Effector memory CD8-positive, alpha-beta T cell (primary cell): ENCODE results near the gene PIP5K1B.

ENCODE experiments used
- ATAC-seq: fragments of 150-1000 bp; cut with Tn5 transposase; replicated peaks from 2 replicates; pipeline ENCODE4 v1.10.0; 2021; ENCODE audit warnings: mild to moderate bottlenecking, moderate library complexity
- DNase-seq, 3 experiments: peaks; one replicate each; pipeline ENCODE4 v3.0.0; 2021
- H3K27ac Mint-ChIP-seq, 2 donors: one replicate each; pipeline ENCODE4 v1.8.0; 2022; ENCODE audit warnings: mild to moderate bottlenecking in 2 of 2, mixed read lengths in 2 of 2, moderate library complexity in 2 of 2
- H3K27me3 Mint-ChIP-seq, 2 donors: one replicate each; pipeline ENCODE4 v1.8.0; 2022; ENCODE audit warnings: mixed read lengths in 2 of 2
- H3K36me3 Mint-ChIP-seq: one replicate; pipeline ENCODE4 v1.8.0; 2022; ENCODE audit warnings: mild to moderate bottlenecking, moderate library complexity, mixed read lengths; ENCODE audit not compliant: insufficient read depth
- H3K4me1 Mint-ChIP-seq, 2 donors: one replicate each; pipeline ENCODE4 v1.8.0; 2022; ENCODE audit warnings: low read depth in 2 of 2, mixed read lengths in 2 of 2
- H3K4me3 Mint-ChIP-seq, 2 donors: one replicate each; pipeline ENCODE4 v1.8.0; 2022; ENCODE audit warnings: mild to moderate bottlenecking in 2 of 2, mixed read lengths in 2 of 2, moderate library complexity in 2 of 2
- H3K9me3 Mint-ChIP-seq, 2 donors: one replicate each; pipeline ENCODE4 v1.8.0; 2022; ENCODE audit warnings: mixed read lengths in 2 of 2

PIP5K1B gene

GRCh38 chr9:68732405-68733020 is 27.5 kb downstream of the PIP5K1B start:
- DNase-seq (no peak), ATAC-seq (no peak)
- Mint-ChIP-seq H3K4me3 (no peak overlapping the region), H3K36me3 (no peaks in the 10 kb centered on the region), H3K4me1 (no peaks in the 10 kb centered on the region), H3K9me3 (no peaks in the 10 kb centered on the region), H3K27me3 (peaks cover 52 to 60% of the 10 kb centered on the region in 2 donors), H3K27ac (no peak overlapping the region)

- H3K9me3 Mint-ChIP-seq = no peaks in the 10 kb centered on the region
- no peak for DNase-seq
- ATAC-seq = no peak
- no peaks in the 10 kb centered on the region for H3K4me1 Mint-ChIP-seq
- H3K27me3 Mint-ChIP-seq = peaks cover 47 to 60% of the 10 kb centered on the region in 2 donors
- no peaks in the 10 kb centered on the region for H3K36me3 Mint-ChIP-seq
- no peak overlapping the region for H3K4me3 Mint-ChIP-seq
- H3K27ac Mint-ChIP-seq = no peak overlapping the region
Measured at GRCh38 chr9:68733021-68733405, 28.0 kb downstream of the PIP5K1B start.

- Mint-ChIP-seq H3K4me3 (no peak overlapping the region), H3K36me3 (no peaks in the 10 kb centered on the region), H3K4me1 (no peaks in the 10 kb centered on the region), H3K27ac (no peak overlapping the region), H3K27me3 (peaks cover 37 to 46% of the 10 kb centered on the region in 2 donors), H3K9me3 (no peaks in the 10 kb centered on the region)
- DNase-seq (no peak), ATAC-seq (no peak)
Measured at GRCh38 chr9:68738358-68738757, 33.3 kb downstream of the PIP5K1B start.

- no peaks in the 10 kb centered on the region for H3K4me1 Mint-ChIP-seq
- no peaks in the 10 kb centered on the region for H3K9me3 Mint-ChIP-seq
- DNase-seq = no peak
- no peak overlapping the region for H3K27ac Mint-ChIP-seq
- no peak overlapping the region for H3K4me3 Mint-ChIP-seq
- no peak for ATAC-seq
- H3K36me3 Mint-ChIP-seq = no peaks in the 10 kb centered on the region
- peaks cover 29 to 36% of the 10 kb centered on the region in 2 donors for H3K27me3 Mint-ChIP-seq
Measured at GRCh38 chr9:68739621-68740174, 34.7 kb downstream of the PIP5K1B start.

- H3K27ac Mint-ChIP-seq = no peak overlapping the region
- no peaks in the 10 kb centered on the region for H3K9me3 Mint-ChIP-seq
- H3K27me3 Mint-ChIP-seq = peaks cover 25 to 33% of the 10 kb centered on the region in 2 donors
- no peaks in the 10 kb centered on the region for H3K36me3 Mint-ChIP-seq
- no peak overlapping the region for H3K4me3 Mint-ChIP-seq
- ATAC-seq = no peak
- no peaks in the 10 kb centered on the region for H3K4me1 Mint-ChIP-seq
- no peak for DNase-seq
Measured at GRCh38 chr9:68740561-68740960, 35.5 kb downstream of the PIP5K1B start.

GRCh38 chr9:68741234-68741633 is 36.2 kb downstream of the PIP5K1B start:
- Mint-ChIP-seq H3K4me1 (no peaks in the 10 kb centered on the region), H3K9me3 (no peaks in the 10 kb centered on the region), H3K27me3 (peaks cover 18 to 27% of the 10 kb centered on the region in 2 donors), H3K27ac (no peak overlapping the region), H3K4me3 (no peak overlapping the region), H3K36me3 (no peaks in the 10 kb centered on the region)
- DNase-seq (no peak), ATAC-seq (no peak)

- ATAC-seq (no peak), DNase-seq (no peak)
- H3K27me3 Mint-ChIP-seq = peaks cover 12 to 26% of the 10 kb centered on the region in 2 donors
- H3K4me3 Mint-ChIP-seq = no peak overlapping the region
- H3K4me1 Mint-ChIP-seq = no peaks in the 10 kb centered on the region
- no peak overlapping the region for H3K27ac Mint-ChIP-seq
- no peaks in the 10 kb centered on the region for H3K36me3 Mint-ChIP-seq
- no peaks in the 10 kb centered on the region for H3K9me3 Mint-ChIP-seq
Measured at GRCh38 chr9:68741704-68742332, 36.8 kb downstream of the PIP5K1B start.

GRCh38 chr9:68742333-68742730 is 37.3 kb downstream of the PIP5K1B start:
- DNase-seq (no peak), ATAC-seq (no peak)
- no peaks in the 10 kb centered on the region for H3K36me3 Mint-ChIP-seq
- H3K27me3 Mint-ChIP-seq = peaks cover 9 to 23% of the 10 kb centered on the region in 2 donors
- H3K4me1 Mint-ChIP-seq = no peaks in the 10 kb centered on the region
- H3K27ac Mint-ChIP-seq = no peak overlapping the region
- no peak overlapping the region for H3K4me3 Mint-ChIP-seq
- no peaks in the 10 kb centered on the region for H3K9me3 Mint-ChIP-seq

- no peaks in the 10 kb centered on the region for H3K9me3 Mint-ChIP-seq
- no peaks in the 10 kb centered on the region for H3K4me1 Mint-ChIP-seq
- DNase-seq = no peak
- no peak for ATAC-seq
- no peak overlapping the region for H3K27ac Mint-ChIP-seq
- H3K27me3 Mint-ChIP-seq = peaks cover 7 to 23% of the 10 kb centered on the region in 2 donors
- H3K4me3 Mint-ChIP-seq = no peak overlapping the region
- H3K36me3 Mint-ChIP-seq = no peaks in the 10 kb centered on the region
Measured at GRCh38 chr9:68744426-68744825, 39.4 kb downstream of the PIP5K1B start.

- DNase-seq = no peak
- Mint-ChIP-seq H3K36me3 (no peaks in the 10 kb centered on the region), H3K27ac (no peak overlapping the region), H3K4me3 (no peak overlapping the region), H3K4me1 (no peaks in the 10 kb centered on the region), H3K9me3 (no peaks in the 10 kb centered on the region), H3K27me3 (peaks cover 11 to 13% of the 10 kb centered on the region in 2 donors)
- ATAC-seq = no peak
Measured at GRCh38 chr9:68746525-68746924, 41.5 kb downstream of the PIP5K1B start.

- no peak for DNase-seq
- Mint-ChIP-seq H3K4me3 (no peak overlapping the region), H3K27me3 (peaks cover 11 to 13% of the 10 kb centered on the region in 2 donors), H3K4me1 (no peaks in the 10 kb centered on the region), H3K9me3 (no peaks in the 10 kb centered on the region), H3K27ac (no peak overlapping the region), H3K36me3 (no peaks in the 10 kb centered on the region)
- ATAC-seq = no peak
Measured at GRCh38 chr9:68747043-68747533, 42.0 kb downstream of the PIP5K1B start.

GRCh38 chr9:68749135-68749534 is 44.1 kb downstream of the PIP5K1B start:
- Mint-ChIP-seq H3K4me1 (no peaks in the 10 kb centered on the region), H3K36me3 (no peaks in the 10 kb centered on the region), H3K9me3 (no peaks in the 10 kb centered on the region), H3K27me3 (peaks cover 13 to 17% of the 10 kb centered on the region in 2 donors), H3K4me3 (no peak overlapping the region), H3K27ac (no peak overlapping the region)
- no peak for DNase-seq
- no peak for ATAC-seq

- DNase-seq = no peak
- no peak for ATAC-seq
Measured at GRCh38 chr9:68749579-68750159, 44.6 kb downstream of the PIP5K1B start.

GRCh38 chr9:68750255-68750654 is 45.2 kb downstream of the PIP5K1B start:
- Mint-ChIP-seq H3K27me3 (peaks cover 15 to 27% of the 10 kb centered on the region in 2 donors), H3K4me1 (no peaks in the 10 kb centered on the region), H3K27ac (no peak overlapping the region), H3K36me3 (no peaks in the 10 kb centered on the region), H3K9me3 (no peaks in the 10 kb centered on the region), H3K4me3 (no peak overlapping the region)
- ATAC-seq (no peak), DNase-seq (no peak)

More at GRCh38 chr9:68749579-68750159, 44.6 kb downstream of the PIP5K1B start:
- H3K27ac Mint-ChIP-seq = no peak overlapping the region
- peaks cover 13 to 22% of the 10 kb centered on the region in 2 donors for H3K27me3 Mint-ChIP-seq
- no peak overlapping the region for H3K4me3 Mint-ChIP-seq
- no peaks in the 10 kb centered on the region for H3K36me3 Mint-ChIP-seq
- no peaks in the 10 kb centered on the region for H3K9me3 Mint-ChIP-seq
- H3K4me1 Mint-ChIP-seq = no peaks in the 10 kb centered on the region
